HG02870 (cell line): ENCODE results near the gene RPTOR.
"Not testable (repeated sequence)": the region's sequence is repeated elsewhere in the genome, so short reads cannot be mapped to it uniquely, and the experiment has no call there.

Experiments
- ATAC-seq: cut with Tn5 transposase; IDR thresholded peaks from one replicate; pipeline ENCODE4 v1.9.1; 2021; ENCODE audit warnings: mild to moderate bottlenecking, moderate library complexity; ENCODE audit not compliant: unreplicated experiment

Gene RPTOR

DNA sequence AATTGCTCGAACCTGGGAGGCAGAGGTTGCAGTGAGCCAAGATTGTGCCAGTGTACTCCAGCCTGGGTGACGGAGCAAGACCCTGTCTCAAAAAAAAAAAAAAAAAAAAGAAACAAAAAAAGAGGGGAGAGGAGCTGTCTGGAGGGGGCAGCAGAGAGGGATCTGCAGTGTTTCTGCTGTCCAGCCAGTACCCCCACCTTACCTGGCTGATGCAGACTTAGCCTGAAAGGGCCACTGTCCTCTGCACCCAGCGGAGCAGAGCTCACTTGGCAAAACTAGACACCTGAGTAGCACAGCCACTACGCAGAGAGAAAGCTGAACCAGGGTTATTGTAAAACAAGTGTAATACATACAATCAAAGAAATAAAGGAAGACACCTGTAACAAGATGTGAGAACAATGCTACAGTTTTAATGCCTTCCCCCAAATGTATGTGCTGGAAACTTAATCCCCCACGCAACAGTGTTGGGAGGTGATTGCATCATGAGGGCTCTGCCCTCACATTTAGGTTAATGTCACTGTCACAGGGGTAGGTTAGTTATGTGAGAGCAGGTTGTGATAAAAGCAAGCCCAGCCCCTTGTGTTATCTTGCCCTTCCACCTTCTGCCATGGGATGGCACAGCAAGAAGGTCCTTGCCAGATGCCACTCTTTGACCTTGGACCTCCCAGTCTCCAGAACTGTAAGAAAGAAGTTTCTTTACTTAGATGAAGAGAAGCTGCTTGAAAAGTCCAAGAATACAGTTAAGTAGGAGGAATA, 211.2 kb downstream of the RPTOR start:
- no peak for ATAC-seq

DNA sequence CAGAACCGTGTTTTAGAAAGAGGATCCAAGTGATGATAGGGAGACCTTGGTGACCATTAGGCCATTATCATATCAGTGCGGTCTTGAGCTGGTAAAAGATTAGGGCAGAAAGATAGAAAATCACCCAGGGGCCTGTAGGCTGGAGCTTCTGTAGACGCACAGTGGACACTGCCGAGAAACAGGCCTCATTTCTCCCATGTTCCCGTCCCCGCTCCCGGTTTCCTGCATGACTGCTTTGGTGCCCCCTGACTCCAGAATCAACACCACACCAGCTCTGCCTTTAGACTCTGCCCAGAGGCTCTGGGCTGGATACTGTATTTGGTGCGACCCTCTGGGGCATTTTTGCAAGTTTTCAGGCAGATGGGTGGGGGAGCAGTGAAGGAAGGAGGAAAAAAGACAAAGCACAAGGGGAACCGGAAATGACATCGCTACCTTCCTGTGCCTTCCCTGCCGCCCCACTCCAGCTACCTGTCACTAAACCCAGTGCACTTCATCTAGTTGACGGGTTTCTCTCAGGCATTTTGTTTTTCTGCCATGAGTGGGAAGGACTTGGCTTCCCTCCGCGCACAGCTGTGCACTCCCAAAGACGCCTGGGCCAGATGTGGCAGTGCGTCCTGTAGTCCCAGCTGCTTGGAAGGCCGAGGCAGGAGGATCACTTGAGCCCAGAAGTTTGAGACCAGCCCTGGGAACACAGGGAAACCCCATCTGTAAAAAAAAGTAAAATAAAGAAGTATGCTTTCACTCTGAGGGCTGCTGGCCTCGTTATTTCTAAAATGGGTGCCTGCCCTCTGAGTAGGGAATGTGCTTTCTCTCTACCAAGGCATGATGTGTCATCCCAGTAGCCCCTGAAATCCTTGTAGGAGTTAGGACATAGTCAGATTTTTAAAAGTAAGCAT, 214.1 kb downstream of the RPTOR start:
- ATAC-seq, result no peak

DNA sequence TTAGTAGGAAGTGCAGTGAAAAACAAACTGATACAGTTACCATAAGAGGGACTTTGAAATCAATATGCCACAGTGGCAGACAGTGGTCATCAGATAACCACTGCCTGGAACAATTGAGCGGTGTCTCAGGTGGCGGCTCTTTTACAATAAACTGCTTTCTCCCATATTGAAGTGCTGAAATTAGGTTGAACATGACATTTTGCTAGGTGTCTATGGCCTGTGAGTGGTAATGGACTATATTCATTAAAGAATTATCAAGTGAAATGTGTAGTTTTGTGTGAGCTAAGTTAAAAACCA, 214.7 kb downstream of the RPTOR start:
- ATAC-seq, result no peak

DNA sequence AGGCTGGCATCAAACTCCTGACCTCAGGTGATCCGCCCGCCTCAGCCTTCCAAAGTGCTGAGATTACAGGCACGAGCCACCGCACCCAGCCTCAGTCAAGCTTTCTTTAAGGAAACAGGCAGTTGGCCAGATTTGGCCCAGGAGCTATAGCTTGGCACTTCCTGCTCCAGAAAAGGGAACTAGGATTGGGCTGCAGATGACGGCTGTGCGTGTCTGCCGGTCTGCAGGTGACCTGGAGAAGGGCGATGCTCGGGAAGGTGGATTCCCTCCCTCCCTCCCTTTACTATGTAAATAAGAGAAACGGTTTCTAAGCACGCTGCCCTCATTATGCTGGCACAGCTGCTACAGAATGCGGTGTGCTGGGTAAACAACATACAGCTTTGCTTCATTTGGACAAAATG, 215.9 kb downstream of the RPTOR start:
- no peak for ATAC-seq

DNA sequence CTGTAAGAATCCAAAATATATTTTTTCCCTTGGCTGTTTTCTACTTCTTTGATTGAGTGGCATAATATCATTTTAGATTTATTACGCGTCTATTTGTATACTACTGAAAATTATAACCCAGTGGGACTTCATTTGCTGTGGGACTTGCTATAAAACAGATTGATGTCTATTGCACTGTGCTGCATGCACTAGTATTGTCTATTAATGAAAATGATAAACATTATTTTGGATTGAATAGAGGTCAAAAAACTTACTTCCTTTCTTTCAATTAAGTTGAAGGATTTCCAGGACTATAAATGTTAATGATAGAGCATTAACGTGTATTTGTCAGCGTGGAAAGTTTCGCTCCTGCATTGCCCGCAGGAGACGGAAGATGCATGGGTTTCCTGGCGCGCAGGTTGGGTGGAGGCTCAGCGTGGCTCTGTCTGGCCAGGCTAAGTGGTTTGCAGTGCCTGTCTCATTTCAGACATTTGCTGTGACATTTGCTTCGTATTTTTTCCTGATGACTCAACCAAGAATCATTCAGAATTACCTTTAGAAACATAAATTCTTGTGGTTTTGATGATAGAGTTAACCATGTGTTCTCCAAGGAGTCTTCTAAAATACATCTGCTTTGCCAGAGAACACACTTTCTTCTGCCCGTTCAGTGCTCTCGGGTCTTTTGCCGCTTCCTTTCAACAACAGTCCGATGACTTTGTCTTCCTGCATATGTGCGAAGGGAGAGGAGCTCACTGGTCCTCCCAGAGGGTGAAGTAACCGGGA, 216.7 kb downstream of the RPTOR start:
- ATAC-seq, result no peak

DNA sequence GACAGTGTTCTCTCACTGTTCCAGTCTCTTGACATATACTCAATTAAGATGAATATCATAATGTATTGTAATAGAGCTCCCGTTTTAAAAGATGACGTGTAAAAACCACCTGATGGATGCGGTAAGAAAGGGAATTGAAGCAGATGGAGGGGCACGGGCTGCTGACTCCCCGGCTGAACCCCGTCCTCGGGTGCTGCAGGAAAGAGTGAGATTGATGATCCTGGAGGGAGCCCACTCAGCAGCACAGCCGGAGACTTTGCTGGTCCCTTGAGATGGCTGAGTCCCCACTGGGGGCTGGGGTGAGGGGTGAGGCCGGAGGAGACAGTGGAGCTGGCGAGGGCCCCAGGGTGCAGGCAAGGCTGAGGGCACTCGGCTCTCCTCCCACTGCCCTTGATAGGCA, 217.4 kb downstream of the RPTOR start:
- ATAC-seq, result no peak

DNA sequence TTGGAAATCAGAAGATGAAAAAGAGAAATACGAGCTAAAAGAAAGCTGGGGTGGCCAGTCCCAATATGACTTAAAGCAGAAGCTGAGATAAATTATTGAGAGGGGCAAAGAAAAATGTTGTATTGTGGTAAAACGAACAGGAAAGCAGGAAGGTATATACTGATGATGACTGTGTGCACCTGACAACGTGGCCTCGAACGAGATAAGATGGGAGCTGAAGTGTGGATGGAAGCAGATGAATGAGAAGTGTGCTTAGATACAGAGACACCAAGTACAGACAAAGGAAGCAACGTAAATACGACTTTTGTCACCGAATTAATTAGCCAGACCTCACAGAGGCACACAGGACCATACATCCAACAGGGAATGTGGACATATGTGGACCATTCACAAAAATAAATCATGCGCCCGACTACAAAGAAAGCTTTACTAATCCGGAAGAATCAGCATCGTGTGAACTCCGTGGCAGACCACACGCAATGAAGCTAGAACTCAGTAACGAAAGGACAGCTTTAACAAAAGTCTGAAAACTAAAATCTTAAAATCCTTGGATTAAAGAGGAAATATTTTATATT, 218.7 kb downstream of the RPTOR start:
- ATAC-seq, result no peak

DNA sequence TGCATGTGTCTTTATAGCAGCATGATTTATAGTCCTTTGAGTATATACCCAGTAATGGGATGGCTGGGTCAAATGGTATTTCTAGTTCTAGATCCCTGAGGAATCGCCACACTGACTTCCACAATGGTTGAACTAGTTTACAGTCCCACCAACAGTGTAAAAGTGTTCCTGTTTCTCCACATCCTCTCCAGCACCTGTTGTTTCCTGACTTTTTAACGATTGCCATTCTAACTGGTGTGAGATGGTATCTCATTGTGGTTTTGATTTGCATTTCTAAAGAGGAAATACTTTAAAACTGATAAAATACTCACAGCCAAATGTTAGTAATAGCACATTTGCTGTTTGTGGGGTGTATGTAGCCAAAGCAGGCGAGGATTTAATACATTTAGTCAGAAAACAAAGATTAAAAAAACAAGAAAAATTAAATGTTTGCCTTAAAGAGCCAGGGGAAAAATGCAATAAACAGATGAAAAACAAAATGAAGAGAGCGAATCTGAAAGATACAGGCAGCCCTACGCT, 220.0 kb downstream of the RPTOR start:
- not testable (repeated sequence) for ATAC-seq

DNA sequence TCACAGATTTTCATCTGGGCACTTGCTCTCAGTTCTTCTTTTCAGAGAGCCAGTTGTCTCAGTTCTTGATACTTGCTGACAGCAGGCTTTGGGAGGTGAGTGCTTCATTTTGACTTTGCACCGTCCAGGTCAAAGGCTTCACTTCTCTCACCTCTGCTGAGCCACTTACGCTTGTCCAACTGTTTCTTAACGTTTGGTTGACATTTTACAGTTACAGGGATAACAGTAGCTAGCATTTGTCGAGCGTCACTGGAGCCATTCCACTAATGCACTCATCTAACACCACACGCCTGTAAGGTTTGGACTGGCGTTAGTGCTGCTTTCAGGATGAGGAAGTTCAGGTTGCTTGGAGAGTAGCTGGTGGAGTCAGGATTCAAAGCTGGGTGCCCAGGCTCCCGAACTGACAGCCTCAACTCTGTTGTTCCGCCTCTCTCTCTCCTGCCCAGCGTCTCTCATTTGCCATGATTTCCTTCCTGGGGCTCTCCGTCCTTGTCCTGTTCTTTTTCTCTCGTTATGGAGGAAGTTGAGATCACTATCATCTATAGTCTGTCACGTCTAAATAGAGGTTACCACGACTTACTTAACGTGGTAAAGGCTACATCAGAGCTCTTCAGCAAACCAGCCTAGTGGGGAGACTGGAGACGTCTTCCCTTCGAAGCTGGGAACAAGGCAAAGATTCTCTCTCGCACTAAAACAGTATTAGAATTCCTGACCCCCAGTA, 220.8 kb downstream of the RPTOR start:
- ATAC-seq, result no peak

DNA sequence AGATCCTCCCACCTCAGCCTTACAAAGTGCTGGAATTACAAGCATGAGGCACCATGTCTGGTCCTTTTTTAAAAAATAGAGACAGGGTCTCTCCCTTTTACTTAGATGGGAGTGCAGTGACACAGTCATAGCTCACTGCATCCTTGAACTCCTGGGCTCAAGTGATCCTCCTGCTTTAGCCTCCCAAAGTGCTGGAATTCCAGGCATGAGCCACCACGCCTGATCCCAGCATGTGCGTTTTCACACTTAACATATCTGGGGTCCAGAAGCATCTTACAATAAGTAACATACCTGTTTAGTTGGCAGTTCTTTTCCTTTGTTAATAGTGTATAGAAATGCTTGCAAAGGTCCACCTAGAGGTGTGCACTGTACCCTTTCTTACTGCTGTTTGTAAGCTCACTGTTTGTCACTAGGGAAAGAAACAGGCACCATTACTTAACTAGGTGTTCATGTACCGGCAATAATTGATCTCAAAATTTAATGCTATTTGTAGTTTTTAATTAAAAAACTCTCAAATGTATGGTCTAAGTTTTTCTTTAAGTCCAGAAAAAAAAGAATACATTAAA, 221.7 kb downstream of the RPTOR start:
- ATAC-seq, result no peak

DNA sequence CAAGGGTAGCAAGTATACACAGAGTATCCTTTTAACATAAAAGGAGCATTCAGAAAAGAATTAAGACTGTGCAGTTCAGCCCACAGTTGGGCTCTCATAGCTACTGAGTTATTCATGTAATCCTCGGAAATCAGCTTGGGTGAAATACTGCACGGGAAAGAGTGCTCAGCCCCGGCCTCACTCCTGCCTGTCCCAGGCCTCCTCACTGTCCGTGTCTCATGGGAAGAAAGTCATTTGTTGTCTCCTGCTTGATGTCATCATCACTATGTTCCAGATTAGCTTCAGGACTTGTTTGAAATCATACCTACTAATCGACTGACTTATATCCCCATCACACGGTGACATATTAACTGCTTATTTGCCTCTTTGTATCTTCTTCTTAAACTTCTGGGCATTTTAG, 223.8 kb downstream of the RPTOR start:
- ATAC-seq, result no peak

DNA sequence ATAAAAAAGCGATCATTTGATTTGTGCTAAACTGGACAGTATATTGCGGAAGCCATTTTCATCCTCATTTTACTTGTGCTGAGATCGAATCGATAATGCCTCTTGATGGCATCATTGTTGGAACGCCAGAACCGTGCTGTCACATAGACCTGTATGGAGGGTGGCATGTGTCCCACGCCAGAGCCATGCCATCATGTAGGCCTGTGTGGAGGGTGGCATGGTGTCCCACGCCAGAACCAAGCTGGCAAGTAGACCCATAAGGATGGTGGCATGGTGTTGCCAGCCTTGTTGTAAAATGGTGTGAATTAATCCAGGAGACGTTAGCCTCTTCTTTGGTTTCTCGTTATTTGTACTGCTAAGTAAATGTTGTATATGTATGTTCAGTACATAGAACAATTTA, 224.3 kb downstream of the RPTOR start:
- ATAC-seq, result no peak

DNA sequence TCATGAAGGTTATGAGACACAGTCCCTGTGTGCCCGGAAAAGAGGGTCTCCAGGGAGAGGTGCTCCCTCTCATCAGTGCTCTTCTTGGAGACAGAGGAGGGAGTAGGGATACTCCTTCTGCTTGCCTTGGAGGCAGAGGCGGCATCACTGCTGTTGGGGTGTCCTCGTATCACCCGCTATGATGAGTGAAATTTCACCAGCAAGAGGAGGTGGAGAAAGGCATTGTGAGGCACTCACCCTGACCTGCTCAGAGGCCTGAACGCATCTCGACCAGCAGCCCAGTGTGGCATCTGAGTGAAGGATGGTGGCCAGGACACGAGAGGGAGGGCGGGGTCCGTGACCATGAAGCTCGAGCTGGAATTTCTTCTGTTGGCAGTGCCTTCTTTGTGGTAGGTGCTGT, 224.9 kb downstream of the RPTOR start:
- no peak for ATAC-seq

DNA sequence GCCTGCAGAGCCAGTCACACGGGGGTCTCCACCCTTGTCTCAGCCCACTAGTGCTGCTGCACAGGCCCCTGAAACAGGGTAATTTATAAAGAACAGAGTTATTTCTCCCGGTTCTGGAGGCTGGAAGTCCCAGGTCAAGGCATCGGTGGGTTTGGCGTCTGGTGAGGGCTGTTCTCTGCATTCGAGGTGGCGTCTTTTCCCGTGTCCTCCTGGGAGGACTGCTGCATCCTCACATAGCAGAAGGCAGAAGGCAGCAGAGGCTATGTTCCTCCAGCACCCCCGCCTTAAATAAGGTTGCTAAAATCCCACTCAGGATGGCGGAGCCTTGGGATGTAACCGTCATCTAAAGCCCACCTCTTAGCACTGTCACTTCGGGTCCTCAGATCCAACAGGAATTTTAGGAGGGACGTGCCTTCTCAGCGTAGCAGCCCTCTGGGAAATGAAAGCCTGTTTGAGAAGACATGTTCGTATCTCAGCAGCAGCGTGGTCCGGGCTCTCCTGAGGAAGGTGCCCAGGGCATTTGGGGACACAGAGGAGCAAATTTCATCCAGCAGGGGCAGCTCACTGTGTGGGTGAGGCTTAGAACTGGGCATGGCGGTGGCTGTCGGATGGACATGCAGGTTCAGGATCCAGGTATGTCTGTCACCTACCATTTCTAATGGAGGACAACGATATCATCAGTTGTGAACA, 225.4 kb downstream of the RPTOR start:
- ATAC-seq, result no peak

DNA sequence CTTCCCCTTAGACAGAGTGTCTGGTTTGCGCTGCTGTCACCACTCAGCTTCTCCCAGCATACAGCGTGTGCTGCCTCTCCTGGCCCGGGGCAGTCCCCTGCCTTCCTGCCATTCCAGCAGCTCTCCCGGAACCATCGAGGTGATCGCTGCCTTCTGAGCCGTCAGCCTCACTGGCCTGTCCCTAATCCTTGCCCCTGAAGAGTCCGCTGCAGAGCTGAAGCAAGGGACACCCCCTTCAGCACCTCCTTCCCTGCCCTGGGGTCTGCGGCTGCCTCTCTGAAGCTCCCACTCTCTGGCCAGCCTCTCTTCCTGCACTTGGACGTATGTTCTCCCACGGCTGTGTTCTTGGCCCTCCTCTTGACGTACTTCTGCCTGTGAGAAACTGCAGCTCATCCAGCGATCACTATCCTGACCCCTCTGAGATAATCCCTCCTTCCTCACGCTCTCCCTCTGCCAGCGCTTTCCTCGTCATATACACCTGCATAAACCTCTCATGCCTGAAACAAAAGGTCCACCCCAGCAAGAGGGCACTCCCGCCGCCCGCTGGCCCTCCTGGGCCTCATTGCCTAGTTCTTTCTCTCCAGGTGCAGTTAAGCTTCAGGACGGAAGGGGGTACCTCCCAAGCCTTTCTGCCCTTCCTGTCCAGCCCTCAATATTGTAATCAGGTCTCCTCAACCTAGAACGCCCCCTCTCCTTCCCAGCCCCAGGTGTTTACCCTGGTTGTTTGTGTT, 226.4 kb downstream of the RPTOR start:
- no peak for ATAC-seq

DNA sequence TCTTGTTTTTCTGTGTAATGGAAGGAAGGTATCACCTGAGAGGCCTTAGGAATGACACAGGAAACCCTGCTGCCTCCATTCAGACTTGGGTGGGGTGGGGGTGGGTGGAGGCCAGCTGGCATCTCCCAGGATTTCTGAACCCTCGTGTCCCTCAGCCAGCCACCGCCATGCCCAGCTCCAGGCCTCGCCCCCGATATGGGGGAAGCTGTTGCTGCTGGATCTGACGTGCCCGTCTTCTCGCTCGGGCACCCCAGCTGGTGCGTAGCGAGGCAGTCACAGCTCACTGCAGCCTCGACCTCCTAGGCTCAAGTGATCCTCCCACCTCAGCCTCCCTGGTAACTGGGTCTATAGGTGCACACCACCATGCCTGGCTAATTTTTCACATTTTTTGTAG, 227.0 kb downstream of the RPTOR start:
- ATAC-seq, result no peak

DNA sequence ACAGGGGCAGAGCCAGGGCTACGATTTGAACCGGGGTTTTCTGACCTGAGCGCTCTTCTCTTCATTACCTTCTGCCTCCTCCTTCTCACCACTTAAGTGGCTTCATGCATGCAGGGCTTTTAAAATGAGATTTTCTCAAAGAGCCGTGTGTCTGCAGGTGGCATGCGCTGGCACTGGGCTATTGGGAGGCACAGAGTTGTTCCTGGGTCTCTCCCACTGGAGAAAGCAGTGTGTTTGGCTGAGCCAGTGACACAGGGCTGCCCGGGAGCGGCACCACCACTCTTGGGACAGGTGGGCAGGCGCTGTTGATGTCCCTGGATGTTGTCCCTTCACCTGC, 228.2 kb downstream of the RPTOR start:
- no peak for ATAC-seq

DNA sequence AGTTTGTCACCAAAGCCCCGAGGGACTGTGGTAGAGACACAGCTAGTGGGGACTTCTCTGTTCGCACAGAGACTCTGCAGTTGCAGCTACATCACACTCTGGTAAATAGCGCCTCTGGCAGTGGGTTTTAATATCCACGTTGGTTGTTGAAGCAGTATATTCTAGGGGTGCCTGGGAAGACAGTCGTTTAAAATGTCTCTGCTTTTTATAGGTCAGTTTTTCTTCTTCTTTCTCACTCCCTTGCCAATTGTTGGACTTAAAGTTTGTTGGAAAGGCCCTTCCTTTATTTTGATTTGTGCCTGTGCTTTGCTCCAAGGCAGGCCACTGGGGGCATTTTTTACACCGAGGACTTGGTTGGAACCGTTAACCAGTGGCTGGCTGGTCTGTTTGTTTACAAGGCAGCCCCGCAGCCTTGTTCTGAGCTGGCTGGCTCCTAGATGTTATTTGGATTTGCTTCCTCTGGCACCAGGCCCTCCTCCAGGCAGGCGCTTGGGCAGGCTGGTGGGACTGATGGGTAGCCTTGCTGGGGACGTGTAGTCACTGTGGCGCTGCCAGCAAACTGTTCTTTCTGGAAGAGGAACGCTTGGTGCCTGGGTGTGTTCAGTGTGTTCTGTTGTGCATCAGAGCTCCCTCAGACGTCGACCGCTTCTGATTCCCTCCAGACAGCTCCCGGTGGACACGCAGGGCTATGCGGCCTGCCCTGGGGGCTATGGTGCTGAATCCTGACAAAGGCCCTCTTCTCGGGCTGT, 228.8 kb downstream of the RPTOR start:
- ATAC-seq, result no peak
